HUDEP-2 (cell line): ENCODE results near the gene DNAAF5.
"Not testable (repeated sequence)": the region's sequence is repeated elsewhere in the genome, so short reads cannot be mapped to it uniquely, and the experiment has no call there.

Experiments used
- DNase-seq, 76 experiments: peaks; one replicate each; lab custom pipeline; 2025; ENCODE audit not compliant: unreplicated experiment in 76 of 76; lab: John Stamatoyannopoulos, UW

Gene DNAAF5

DNA sequence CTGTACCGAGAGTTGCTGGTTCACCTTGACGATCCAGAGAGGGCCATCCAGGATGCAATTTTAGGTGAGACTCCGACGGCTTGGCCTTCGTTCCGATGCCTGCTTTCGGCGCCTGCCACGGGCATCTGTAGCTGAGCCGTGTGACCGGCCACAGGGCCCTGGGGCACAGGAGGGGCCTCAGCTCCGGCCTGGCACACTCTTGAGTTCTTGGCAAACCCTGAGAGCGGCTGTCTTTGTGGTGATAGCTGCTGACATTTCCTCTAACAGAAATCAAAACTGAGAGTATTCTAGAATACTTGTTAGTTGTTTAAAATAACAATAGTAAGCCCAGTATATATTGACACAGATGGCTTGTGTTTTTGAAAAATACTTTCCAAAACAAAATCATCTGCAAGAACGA is 53.6 kb downstream of the DNAAF5 start:
- no peak for DNase-seq

GRCh38 chr7:780516-780915 is 54.0 kb downstream of the DNAAF5 start:
- no peak for DNase-seq

DNA sequence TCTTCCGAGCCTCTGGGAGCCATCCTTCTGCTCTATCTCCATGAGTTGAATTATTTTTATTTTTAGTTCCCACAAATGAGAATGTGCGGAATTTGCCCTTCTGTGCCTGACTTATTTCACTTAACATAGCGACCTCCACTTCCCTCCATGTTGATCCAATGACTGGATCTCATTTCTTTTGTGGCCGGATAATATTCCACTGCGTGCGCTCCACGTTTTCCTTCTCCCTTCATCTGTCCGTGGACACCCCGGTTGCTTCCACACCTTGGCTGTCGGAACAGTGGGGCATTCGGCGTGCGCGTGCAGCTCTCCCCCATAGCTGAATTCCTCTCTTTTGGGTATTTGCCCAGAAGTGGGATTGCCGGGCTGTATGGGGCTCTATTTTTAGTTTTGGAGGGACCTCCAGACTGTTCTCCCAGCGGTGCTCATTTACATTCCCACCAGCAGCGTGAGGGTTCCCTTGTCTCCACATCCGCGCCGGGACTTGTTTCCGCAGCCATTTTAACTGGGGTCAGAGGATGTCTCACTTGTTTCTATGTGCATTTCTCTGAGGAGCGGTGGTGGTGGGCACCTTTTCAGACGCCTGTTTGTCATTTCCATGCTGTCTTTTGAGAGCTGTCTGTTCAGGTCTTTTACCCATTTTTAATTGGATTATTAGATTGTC is 54.8 kb downstream of the DNAAF5 start:
- DNase-seq: no peak

DNA sequence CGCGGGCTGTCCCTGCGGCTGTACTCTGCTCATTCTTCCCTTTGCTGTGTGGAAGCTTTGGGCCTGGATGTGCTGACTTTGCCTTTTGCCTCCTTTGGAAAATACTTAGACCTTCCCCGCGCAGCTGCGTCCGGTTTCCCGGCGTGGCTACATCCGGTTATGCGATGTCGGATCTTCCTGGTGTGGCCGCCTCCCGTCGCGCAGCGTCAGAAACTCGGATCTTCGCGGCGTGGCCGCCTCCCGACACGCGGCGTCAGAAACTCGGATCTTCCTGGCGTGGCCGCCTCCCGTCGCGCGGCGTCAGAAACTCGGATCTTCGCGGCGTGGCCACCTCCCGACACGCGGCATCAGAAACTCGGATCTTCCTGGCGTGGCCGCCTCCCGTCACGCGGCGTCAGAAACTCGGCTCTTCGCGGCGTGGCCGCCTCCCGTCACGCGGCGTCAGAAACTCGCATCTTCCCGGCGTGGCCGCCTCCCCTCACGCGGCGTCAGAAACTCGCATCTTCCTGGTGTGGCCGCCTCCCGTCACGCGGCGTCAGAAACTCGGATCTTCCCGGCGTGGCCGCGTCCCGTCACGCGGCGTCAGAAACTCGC is 55.5 kb downstream of the DNAAF5 start:
- no peak for DNase-seq

DNA sequence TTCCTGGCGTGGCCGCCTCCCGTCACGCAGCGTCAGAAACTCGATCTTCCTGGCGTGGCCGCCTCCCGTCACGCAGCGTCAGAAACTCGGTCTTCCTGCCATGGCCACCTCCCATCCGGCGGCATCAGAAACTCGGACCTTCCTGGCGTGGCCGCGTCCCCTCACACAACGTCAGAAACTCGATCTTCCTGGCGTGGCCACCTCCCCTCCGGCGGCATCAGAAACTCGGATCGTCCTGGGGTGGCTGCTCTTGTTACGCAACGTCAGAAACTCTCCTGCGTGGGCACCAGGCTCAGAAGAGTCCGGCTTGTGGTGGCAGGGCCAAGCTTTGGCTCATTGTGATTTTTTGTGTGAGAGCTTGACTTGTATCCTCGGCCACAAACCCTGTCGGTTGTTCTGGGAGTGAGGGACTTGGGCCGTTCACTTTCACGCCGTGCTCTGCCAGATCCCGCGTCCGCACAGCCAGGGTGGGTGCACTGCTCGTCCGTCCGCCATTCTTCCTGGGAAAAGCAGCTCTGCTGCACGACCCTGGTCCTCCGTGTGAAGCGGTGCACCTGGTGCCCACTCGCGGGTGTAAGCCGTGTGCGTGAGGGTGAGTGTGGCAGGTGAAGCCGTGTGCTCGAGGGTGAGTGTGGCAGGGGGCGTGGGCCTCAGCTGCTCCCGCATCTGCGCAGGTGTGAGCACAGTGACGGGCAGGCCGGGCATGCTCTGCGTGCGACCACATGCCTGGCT is 56.4 kb downstream of the DNAAF5 start:
- no peak for DNase-seq

DNA sequence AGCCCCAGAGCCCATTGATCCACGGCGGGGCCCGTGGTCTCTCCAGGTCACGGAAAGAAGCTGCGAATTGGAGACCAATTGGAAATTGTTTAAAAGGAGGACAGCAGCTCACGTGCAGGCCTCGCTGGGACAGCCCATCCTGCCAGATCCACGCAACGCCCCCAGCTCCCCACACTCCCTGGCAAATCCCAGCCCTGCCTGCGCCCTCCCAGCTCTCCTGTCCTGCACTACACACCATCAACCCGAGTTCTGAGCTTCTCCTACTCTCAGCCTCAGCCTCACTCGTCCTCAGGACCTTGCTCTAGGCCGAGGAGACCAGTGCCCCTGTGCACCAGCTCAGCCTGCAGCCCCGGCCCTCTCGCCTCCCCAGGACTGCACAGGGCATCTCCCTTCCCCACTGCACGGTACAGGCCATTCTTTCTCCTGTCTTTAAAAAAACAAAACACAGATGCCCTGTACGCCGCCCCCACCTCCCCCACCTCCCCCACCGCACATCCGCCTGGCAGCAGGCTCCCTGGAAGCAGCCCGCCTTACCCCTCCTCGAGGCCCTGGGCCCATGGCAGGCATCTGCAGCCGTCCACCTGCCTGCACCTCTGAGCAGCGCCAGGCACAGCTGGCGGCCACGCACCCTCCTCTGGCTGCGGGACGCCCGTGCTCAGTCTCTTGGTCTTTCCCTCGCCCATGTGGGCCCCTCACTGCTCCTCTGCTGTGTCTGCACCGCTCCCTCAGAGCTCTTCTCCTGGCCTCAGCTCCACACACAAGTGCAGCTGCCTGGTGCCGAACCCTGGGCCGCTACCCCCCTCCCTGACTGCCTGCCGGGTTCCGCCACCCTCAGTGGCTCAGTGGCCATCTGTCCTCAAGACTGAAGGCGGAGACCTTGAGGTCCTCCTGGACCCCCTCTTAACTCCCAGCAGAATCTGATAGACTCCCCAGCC is 57.3 kb downstream of the DNAAF5 start:
- DNase-seq: no peak

GRCh38 chr7:784971-785370 is 58.5 kb downstream of the DNAAF5 start:
- no peak for DNase-seq

- DNase-seq: no peak
Observed at GRCh38 chr7:785416-785815, 58.9 kb downstream of the DNAAF5 start.

DNA sequence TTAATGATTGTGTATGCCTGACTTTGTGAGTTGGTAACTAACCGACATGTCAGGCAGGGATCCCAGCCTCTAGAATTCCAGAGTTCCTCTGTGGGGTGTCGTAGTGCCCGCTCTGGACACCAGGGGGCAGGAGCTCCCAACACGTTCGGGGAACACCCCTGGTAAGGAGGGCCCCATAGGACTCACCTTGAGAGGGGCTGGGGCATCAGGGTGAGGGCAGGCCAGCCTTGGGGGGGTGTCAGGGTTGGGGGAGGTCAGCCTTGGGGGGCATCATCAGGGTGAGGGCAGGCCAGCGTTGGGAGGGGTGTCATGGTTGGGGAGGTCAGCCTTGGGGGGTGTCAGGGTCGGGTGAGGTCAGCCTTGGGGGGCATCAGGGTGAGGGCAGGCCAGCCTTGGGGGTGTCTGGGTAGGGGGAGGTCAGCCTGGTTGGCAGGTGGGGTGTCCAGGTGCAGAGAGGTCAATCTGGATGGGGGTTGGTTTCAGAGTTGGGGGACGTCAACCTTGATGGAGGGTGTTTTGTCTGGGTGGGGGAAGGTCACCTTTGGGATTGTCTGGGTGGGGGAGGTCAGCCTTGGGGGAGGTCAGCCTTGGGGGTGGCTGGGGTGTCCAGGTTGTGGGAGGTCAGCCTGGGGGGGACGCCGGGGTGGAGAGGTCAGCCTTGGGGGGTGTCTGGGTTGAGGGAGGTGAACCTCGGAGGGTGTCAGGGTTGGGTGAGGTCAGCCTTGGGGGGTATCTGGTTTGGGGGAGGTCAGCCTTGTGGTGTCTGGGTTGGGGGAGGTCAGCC is 60.2 kb downstream of the DNAAF5 start:
- peak in 52 of 76 experiments; percentile 2 to 73 (median 36) for DNase-seq

GRCh38 chr7:787332-788240 is 61.1 kb downstream of the DNAAF5 start:
- no peak for DNase-seq

DNA sequence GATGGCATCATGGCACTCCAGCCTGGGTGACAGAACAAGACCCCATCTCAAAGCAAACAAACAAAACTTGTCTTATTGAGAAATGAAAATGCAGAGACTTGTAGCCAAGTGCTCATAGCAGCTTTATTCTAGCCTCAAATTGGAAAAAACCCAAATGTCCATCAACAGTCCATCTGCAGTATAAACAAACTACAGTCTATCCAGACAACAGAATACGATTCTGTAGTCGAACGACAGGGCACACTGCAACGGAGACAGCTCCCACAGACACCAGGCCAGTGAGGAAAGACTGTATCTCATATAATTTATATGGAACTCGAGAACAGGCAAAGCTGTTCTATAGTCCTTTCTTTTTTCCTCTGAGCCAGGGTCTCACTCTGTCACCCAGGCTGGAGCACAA is 65.0 kb downstream of the DNAAF5 start:
- no peak for DNase-seq

GRCh38 chr7:794207-794606 is 67.7 kb downstream of the DNAAF5 start:
- DNase-seq: no peak

DNA sequence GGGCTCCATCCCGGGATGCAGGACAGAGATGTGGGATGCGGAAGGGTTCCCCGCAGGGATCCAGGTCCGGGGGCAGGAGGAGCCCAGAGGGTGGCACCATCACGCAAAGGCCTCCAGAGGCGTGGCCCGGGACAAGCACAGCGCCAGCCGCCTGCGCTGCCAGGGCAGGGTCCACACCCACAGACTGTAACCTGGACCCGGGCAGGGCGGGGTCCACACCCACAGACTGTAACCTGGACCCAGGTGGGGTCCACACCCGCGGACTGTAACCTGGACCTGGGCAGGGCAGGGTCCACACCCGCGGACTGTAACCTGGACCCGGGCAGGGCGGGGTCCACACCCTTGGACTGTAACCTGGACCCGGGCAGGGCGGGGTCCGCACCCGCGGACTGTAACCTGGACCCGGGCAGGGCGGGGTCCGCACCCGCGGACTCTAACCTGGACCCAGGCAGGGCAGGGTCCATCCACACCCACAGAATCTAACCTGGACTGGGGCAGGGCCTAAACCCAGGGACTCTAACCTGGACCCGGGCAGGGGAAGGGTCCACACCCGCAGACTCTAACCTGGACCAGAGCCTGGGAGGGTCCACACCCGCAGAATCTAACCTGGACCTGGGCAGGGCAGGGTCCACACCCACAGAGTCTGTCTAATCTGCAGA is 68.3 kb downstream of the DNAAF5 start:
- DNase-seq: no peak

GRCh38 chr7:796434-797169 is 70.1 kb downstream of the DNAAF5 start:
- not testable (repeated sequence) for DNase-seq

GRCh38 chr7:798921-799470 is 72.5 kb downstream of the DNAAF5 start:
- DNase-seq: no peak

- no peak for DNase-seq
Observed at GRCh38 chr7:800692-801091, 74.2 kb downstream of the DNAAF5 start.

- peak in 4 of 76 experiments; percentile 8 to 23 (median 12) for DNase-seq
Observed at GRCh38 chr7:801351-801750, 74.9 kb downstream of the DNAAF5 start.

GRCh38 chr7:801940-802381 is 75.5 kb downstream of the DNAAF5 start:
- no peak for DNase-seq
